ENCODE data around the gene RERE.

- TF ChIP-seq POLR2A (IDR thresholded peaks at IDR 0.05) (no peak), CTCF (IDR thresholded peaks at IDR 0.05) (no peak)
Measured at GRCh38 chr1:8699679-8700078, 117.8 kb downstream of the RERE start.

All from uterus (tissue), 2 donors.